ENCODE results near the gene STX4.

The STX4 gene

GRCh38 chr16:31064882-31065461, 31.6 kb downstream of the STX4 start:
- H3K4me3 ChIP-seq (ENCODE audit: low read length, poor library complexity, severe bottlenecking) = peak overlapping the region; percentile 37
- no peak for TF ChIP-seq CTCF (conservative IDR thresholded peaks at IDR 0.05; ENCODE audit: low read length)
- no peak for TF ChIP-seq EZH2phosphoT487 (IDR thresholded peaks at IDR 0.05; ENCODE audit: borderline replicate concordance)
- peaks cover 38% of the 10 kb centered on the region; the same call in 1 of the 2 replicates for H3K79me2 ChIP-seq (ENCODE audit: insufficient read depth, low read length)
- 0 out of 2 replicates have a peak, but pooled peaks cover 5% of the 10 kb centered on the region for H3F3A ChIP-seq (ENCODE audit: low read depth)
- no peak overlapping the region for H2AFZ ChIP-seq (ENCODE audit: low read length)
- peak overlapping the region; percentile 75 for H3K4me2 ChIP-seq (ENCODE audit: low read depth, low read length, poor library complexity, severe bottlenecking)
- peaks cover 31% of the 10 kb centered on the region; the same call in 1 of the 2 replicates for H3K36me3 ChIP-seq (ENCODE audit: insufficient read depth, low read length)
- H3K4me1 ChIP-seq (ENCODE audit: insufficient read depth, low read length, poor library complexity, severe bottlenecking) = peaks cover 30% of the 10 kb centered on the region
- H3K9ac ChIP-seq (ENCODE audit: low read depth, low read length, poor library complexity, severe bottlenecking) = peak overlapping the region; percentile 45
- peaks cover 8% of the 10 kb centered on the region for H4K20me1 ChIP-seq (ENCODE audit: insufficient read depth, low read length, poor library complexity, severe bottlenecking)
- H3K9me2 ChIP-seq (replicated peaks; ENCODE audit: low read depth, low read length) = no peaks in the 10 kb centered on the region
- H3K27me3 ChIP-seq (ENCODE audit: insufficient read depth, low read length, poor library complexity, severe bottlenecking) = no peaks in the 10 kb centered on the region
- no peaks in the 10 kb centered on the region for H3K9me3 ChIP-seq (ENCODE audit: insufficient read depth, low read depth, low read length)

GRCh38 chr16:31067342-31067741, 34.0 kb downstream of the STX4 start:
- H3K79me2 ChIP-seq (ENCODE audit: insufficient read depth, low read length) = peaks cover 52% of the 10 kb centered on the region
- no peak for TF ChIP-seq CTCF (conservative IDR thresholded peaks at IDR 0.05; ENCODE audit: low read length)
- TF ChIP-seq EZH2phosphoT487 (IDR thresholded peaks at IDR 0.05; ENCODE audit: borderline replicate concordance) = no peak
- peaks cover 17% of the 10 kb centered on the region for H4K20me1 ChIP-seq (ENCODE audit: insufficient read depth, low read length, poor library complexity, severe bottlenecking)
- no peak overlapping the region for H3K4me2 ChIP-seq (ENCODE audit: low read depth, low read length, poor library complexity, severe bottlenecking)
- no peaks in the 10 kb centered on the region for H3K9me3 ChIP-seq (ENCODE audit: insufficient read depth, low read depth, low read length)
- peaks cover 8% of the 10 kb centered on the region; the same call in 1 of the 2 replicates for H3K36me3 ChIP-seq (ENCODE audit: insufficient read depth, low read length)
- H3K9me2 ChIP-seq (replicated peaks; ENCODE audit: low read depth, low read length) = no peaks in the 10 kb centered on the region
- H3K4me3 ChIP-seq (ENCODE audit: low read length, poor library complexity, severe bottlenecking) = no peak overlapping the region
- H3F3A ChIP-seq (ENCODE audit: low read depth) = 0 out of 2 replicates have a peak, but pooled peaks cover 5% of the 10 kb centered on the region
- H2AFZ ChIP-seq (ENCODE audit: low read length) = no peak overlapping the region
- no peaks in the 10 kb centered on the region for H3K27me3 ChIP-seq (ENCODE audit: insufficient read depth, low read length, poor library complexity, severe bottlenecking)
- H3K4me1 ChIP-seq (ENCODE audit: insufficient read depth, low read length, poor library complexity, severe bottlenecking) = peaks cover 42% of the 10 kb centered on the region
- no peak overlapping the region for H3K9ac ChIP-seq (ENCODE audit: low read depth, low read length, poor library complexity, severe bottlenecking)

GRCh38 chr16:31071861-31072260, 38.5 kb downstream of the STX4 start:
- no peak overlapping the region for H2AFZ ChIP-seq (ENCODE audit: low read length)
- H3K4me1 ChIP-seq (ENCODE audit: insufficient read depth, low read length, poor library complexity, severe bottlenecking) = peaks cover 27% of the 10 kb centered on the region
- peaks cover 3% of the 10 kb centered on the region for H3F3A ChIP-seq (ENCODE audit: low read depth)
- peak overlapping the region; percentile 97 for H3K4me2 ChIP-seq (ENCODE audit: low read depth, low read length, poor library complexity, severe bottlenecking)
- H3K36me3 ChIP-seq (ENCODE audit: insufficient read depth, low read length) = peaks cover 2% of the 10 kb centered on the region; the same call in 1 of the 2 replicates
- peak overlapping the region; percentile 96 for H3K4me3 ChIP-seq (ENCODE audit: low read length, poor library complexity, severe bottlenecking)
- peak overlapping the region; percentile 94 for H3K9ac ChIP-seq (ENCODE audit: low read depth, low read length, poor library complexity, severe bottlenecking)
- peaks cover 35% of the 10 kb centered on the region for H4K20me1 ChIP-seq (ENCODE audit: insufficient read depth, low read length, poor library complexity, severe bottlenecking)
- TF ChIP-seq EZH2phosphoT487 (IDR thresholded peaks at IDR 0.05; ENCODE audit: borderline replicate concordance) = no peak
- H3K79me2 ChIP-seq (ENCODE audit: insufficient read depth, low read length) = peaks cover 67% of the 10 kb centered on the region
- no peaks in the 10 kb centered on the region for H3K9me3 ChIP-seq (ENCODE audit: insufficient read depth, low read depth, low read length)
- no peaks in the 10 kb centered on the region for H3K9me2 ChIP-seq (replicated peaks; ENCODE audit: low read depth, low read length)
- H3K27me3 ChIP-seq (ENCODE audit: insufficient read depth, low read length, poor library complexity, severe bottlenecking) = no peaks in the 10 kb centered on the region
